ENCODE measurements around the gene ADCY1. TPM values are rescaled to one million over a fixed set of nuclear protein-coding genes. Genes with fewer than 3 reads are reported as not detected.

Gene ADCY1
- total RNA-seq, 1 donor from 2014 or later = 2.8 TPM

GRCh38 chr7:45578022-45578421 lies 3.9 kb downstream of the ADCY1 start:
- no peak for TF ChIP-seq CTCF (IDR thresholded peaks at IDR 0.05; ENCODE audit: borderline replicate concordance)
- Histone ChIP-seq H3K27ac (replicated peaks) (no peak overlapping the region), H3K27me3 (ENCODE audit: low read depth) (peaks cover 45% of the 10 kb centered on the region), H3K4me1 (peaks cover 37% of the 10 kb centered on the region), H3K36me3 (no peaks in the 10 kb centered on the region), H3K9me3 (replicated peaks) (no peaks in the 10 kb centered on the region), H3K4me3 (no peak overlapping the region)
- intact Hi-C loops (cut with micrococcal nuclease) = no loop called here
- no peak for DNase-seq

GRCh38 chr7:45578467-45578866 lies 4.3 kb downstream of the ADCY1 start:
- peaks cover 37% of the 10 kb centered on the region for H3K4me1 ChIP-seq
- H3K36me3 ChIP-seq = no peaks in the 10 kb centered on the region
- DNase-seq = no peak
- TF ChIP-seq CTCF (IDR thresholded peaks at IDR 0.05; ENCODE audit: borderline replicate concordance) = no peak
- intact Hi-C loops (cut with micrococcal nuclease) = no loop called here
- H3K4me3 ChIP-seq = no peak overlapping the region
- no peaks in the 10 kb centered on the region for H3K9me3 ChIP-seq (replicated peaks)
- H3K27me3 ChIP-seq (ENCODE audit: low read depth) = peaks cover 41% of the 10 kb centered on the region
- H3K27ac ChIP-seq (replicated peaks) = no peak overlapping the region

GRCh38 chr7:45579391-45579801 lies 5.2 kb downstream of the ADCY1 start:
- Histone ChIP-seq H3K9me3 (replicated peaks) (no peaks in the 10 kb centered on the region), H3K36me3 (no peaks in the 10 kb centered on the region), H3K4me3 (no peak overlapping the region), H3K27me3 (ENCODE audit: low read depth) (peaks cover 35% of the 10 kb centered on the region), H3K4me1 (peaks cover 33% of the 10 kb centered on the region), H3K27ac (replicated peaks) (no peak overlapping the region)
- intact Hi-C loops (cut with micrococcal nuclease) = no loop called here
- no peak for TF ChIP-seq CTCF (IDR thresholded peaks at IDR 0.05; ENCODE audit: borderline replicate concordance)
- DNase-seq = no peak

- peak; percentile 32 for DNase-seq
- intact Hi-C loops (cut with micrococcal nuclease) = no loop called here
- H3K9me3 ChIP-seq (replicated peaks) = no peaks in the 10 kb centered on the region
- peak; percentile 38 for TF ChIP-seq CTCF (IDR thresholded peaks at IDR 0.05; ENCODE audit: borderline replicate concordance)
- H3K4me3 ChIP-seq = no peak overlapping the region
- peaks cover 25% of the 10 kb centered on the region for H3K4me1 ChIP-seq
- peaks cover 28% of the 10 kb centered on the region for H3K27me3 ChIP-seq (ENCODE audit: low read depth)
- H3K36me3 ChIP-seq = no peaks in the 10 kb centered on the region
- no peak overlapping the region for H3K27ac ChIP-seq (replicated peaks)
These were observed 6.1 kb downstream of the ADCY1 start for GRCh38 chr7:45580053-45580872.

- Histone ChIP-seq H3K9me3 (replicated peaks) (no peaks in the 10 kb centered on the region), H3K27ac (replicated peaks) (no peak overlapping the region), H3K36me3 (no peaks in the 10 kb centered on the region), H3K27me3 (ENCODE audit: low read depth) (peaks cover 17% of the 10 kb centered on the region), H3K4me1 (peaks cover 18% of the 10 kb centered on the region), H3K4me3 (no peak overlapping the region)
- intact Hi-C loops (cut with micrococcal nuclease) = no loop called here
- no peak for DNase-seq
- TF ChIP-seq CTCF (IDR thresholded peaks at IDR 0.05; ENCODE audit: borderline replicate concordance) = no peak
These were observed 7.2 kb downstream of the ADCY1 start for GRCh38 chr7:45581271-45581780.
